Muscle of leg (tissue), 11 donors: ENCODE data around the gene AQP7. TPM values are rescaled to one million over a fixed set of nuclear protein-coding genes. Genes with fewer than 3 reads are reported as not detected.
"Not testable (repeated sequence)": the region's sequence is repeated elsewhere in the genome, so short reads cannot be mapped to it uniquely, and the experiment has no call there.

Experiments
- DNase-seq: peaks from one replicate; pipeline ENCODE4 v3.0.0; 2013
- H3K27ac ChIP-seq: one replicate; pipeline ENCODE4 v1.5.1; 2013; ENCODE audit warnings: mild to moderate bottlenecking, low read length, control low read depth
- H3K27me3 ChIP-seq: one replicate; pipeline ENCODE4 v1.6.1; 2013; ENCODE audit warnings: low read length; ENCODE audit not compliant: control insufficient read depth, insufficient read depth
- H3K36me3 ChIP-seq: one replicate; pipeline ENCODE4 v1.6.1; 2013; ENCODE audit warnings: low read length; ENCODE audit not compliant: control insufficient read depth, insufficient read depth
- H3K4me1 ChIP-seq: one replicate; pipeline ENCODE4 v1.6.1; 2013; ENCODE audit warnings: low read length; ENCODE audit not compliant: control insufficient read depth, insufficient read depth
- H3K4me3 ChIP-seq: one replicate; pipeline ENCODE4 v1.5.1; 2013; ENCODE audit warnings: low read length, control low read depth
- H3K9me3 ChIP-seq: replicated peaks from 2 replicates; pipeline ENCODE4 v1.6.1; 2013; ENCODE audit warnings: low read depth, low read length; ENCODE audit not compliant: control insufficient read depth
- WGBS: methylation state at CpG from one replicate; pipeline ENCODE4 v1.1.5; 2013; ENCODE audit warnings: missing lambda C conversion rate; ENCODE audit not compliant: insufficient coverage; 5-methylcytosine and 5-hydroxymethylcytosine counted together
- polyA plus RNA-seq, 8 donors: library from polyadenylated mRNA; unstranded; fragments of 120-200 nt; gene quantifications; one replicate each; pipeline versions ENCODE4 v1.2.1 to v1.2.3, GENCODE V29; 2013; ENCODE audit warnings: inconsistent platforms in 1 of 8, low replicate concordance in 1 of 8; ENCODE audit not compliant: insufficient read length in 8 of 8, insufficient read depth in 1 of 8
- total RNA-seq: library from RNA; stranded (reverse); fragments of 120-200 nt; gene quantifications from one replicate; pipeline ENCODE4 v1.2.4, GENCODE V29; 2013

The AQP7 gene
- total and polyA plus RNA-seq, 9 donors = 0.93 to 4.4 (median 1.5) TPM

DNA sequence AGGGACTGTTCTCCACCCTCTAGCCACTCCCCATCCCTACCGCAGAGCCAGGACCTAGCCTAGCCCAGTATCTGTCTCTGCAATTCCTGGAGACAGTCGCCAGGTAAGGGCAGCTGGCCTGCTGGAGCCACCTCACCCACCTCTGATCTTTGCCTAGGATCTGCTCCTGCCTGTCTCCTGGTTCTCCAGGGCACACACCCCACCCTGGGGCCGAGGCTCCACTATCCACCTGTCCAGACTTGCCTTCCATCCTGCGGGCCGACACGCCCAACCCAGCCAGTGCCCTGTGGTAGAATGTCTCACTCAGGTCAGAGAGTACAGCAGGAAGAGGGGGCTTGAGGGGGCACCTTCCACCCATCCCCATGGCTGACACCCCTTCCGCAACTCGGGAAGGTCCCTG is 15.7 kb upstream of the AQP7 start:
- 100% methylated on average over 1 of the region's 8 CpGs for WGBS

DNA sequence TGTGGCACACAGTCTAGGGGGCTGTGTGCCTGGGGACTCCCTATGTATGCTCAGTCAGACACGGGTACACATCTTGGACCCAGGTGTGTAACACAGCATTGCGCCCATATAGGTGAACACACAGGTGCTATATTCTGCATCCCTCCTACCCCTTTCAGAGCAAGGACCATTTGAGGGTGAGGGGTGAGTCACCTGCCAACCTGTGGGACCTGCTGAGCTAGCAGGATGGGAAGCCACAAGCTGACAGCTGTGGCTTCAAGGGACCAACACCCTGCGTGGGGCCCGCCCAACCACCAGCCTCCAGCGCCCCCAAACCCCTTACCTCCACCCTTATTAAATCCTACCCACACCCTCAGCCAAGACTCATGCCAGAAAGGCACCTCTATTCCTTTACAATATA is 14.6 kb upstream of the AQP7 start:
- Histone ChIP-seq H3K4me1 (peaks cover 7% of the 10 kb centered on the region), H3K9me3 (no peaks in the 10 kb centered on the region), H3K27me3 (peaks cover 5% of the 10 kb centered on the region), H3K27ac (no peak overlapping the region), H3K36me3 (no peaks in the 10 kb centered on the region), H3K4me3 (no peak overlapping the region)
- no peak for DNase-seq
- WGBS = 97% methylated on average over 3 of the region's 5 CpGs

More for the DNA sequence above, 15.7 kb upstream of the AQP7 start:
- H3K27ac ChIP-seq = no peak overlapping the region
- no peak overlapping the region for H3K4me3 ChIP-seq
- peaks cover 7% of the 10 kb centered on the region for H3K4me1 ChIP-seq
- no peak for DNase-seq
- H3K9me3 ChIP-seq = no peaks in the 10 kb centered on the region
- H3K36me3 ChIP-seq = no peaks in the 10 kb centered on the region
- H3K27me3 ChIP-seq = peaks cover 5% of the 10 kb centered on the region

DNA sequence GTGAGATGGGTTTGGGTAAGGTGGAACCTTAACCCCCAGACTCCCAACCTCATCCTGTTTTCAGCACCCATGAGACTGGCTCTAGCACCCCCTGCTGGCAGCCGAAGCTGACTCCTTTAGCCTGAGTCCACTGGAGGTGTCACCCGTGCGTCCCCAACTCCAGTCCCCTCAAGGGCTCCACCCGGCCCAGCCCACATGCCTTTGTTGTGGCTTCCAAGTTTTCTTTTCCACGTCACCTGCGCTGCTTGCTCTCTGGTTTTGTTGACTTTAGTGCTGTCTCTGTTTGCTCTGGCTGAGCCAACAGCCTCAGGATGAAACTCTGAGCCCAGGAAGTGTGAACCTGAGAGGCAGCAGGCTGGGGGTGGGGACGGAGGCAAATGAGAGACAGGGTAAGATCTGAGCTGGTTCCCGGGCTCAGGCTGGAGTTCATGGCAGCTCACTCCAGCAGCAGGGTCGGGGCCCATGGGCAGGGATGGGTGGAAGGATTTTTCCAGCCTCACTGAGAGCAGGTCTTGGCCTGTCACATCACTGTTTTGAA is 13.2 kb upstream of the AQP7 start:
- peak; percentile 34 for DNase-seq
- no peaks in the 10 kb centered on the region for H3K36me3 ChIP-seq
- no peak overlapping the region for H3K4me3 ChIP-seq
- H3K27ac ChIP-seq = no peak overlapping the region
- no peaks in the 10 kb centered on the region for H3K9me3 ChIP-seq
- peaks cover 5% of the 10 kb centered on the region for H3K27me3 ChIP-seq
- 22% methylated on average over 8 of the region's 9 CpGs for WGBS
- peaks cover 7% of the 10 kb centered on the region for H3K4me1 ChIP-seq

DNA sequence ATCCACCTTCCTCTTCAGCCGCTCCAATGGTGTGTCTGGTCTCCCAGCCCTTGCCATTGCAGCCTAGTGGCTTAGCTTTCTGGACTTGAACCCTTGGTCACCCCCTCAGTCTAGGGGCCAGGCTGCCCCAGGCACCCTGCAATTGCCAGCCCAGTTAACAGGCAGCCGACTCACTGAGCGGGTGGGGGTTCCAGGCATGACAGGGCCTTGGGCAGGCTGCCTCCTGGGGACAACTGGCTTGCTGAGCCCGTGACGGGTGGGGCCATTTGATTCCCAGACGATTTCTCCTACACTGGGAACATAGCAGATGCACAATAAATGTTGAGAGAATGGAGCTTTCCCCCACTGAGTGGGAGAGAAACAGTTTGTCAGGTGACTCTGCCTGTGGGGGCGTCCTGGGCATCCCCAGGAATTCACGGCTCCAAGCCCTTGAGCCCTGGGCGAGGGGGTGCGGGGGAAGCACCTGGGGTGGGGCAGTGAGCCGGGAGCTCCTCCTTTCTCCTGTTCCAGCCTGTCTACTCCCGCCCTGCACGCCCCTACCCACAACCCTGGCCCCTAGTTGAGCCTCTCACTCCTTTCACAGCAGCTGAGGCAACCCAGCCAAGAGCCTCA is 12.6 kb upstream of the AQP7 start:
- no peak for DNase-seq
- 60% methylated on average over 1 of the region's 13 CpGs for WGBS
- Histone ChIP-seq H3K4me3 (no peak overlapping the region), H3K27me3 (peaks cover 5% of the 10 kb centered on the region), H3K4me1 (peaks cover 7% of the 10 kb centered on the region), H3K36me3 (no peaks in the 10 kb centered on the region), H3K27ac (no peak overlapping the region), H3K9me3 (no peaks in the 10 kb centered on the region)

DNA sequence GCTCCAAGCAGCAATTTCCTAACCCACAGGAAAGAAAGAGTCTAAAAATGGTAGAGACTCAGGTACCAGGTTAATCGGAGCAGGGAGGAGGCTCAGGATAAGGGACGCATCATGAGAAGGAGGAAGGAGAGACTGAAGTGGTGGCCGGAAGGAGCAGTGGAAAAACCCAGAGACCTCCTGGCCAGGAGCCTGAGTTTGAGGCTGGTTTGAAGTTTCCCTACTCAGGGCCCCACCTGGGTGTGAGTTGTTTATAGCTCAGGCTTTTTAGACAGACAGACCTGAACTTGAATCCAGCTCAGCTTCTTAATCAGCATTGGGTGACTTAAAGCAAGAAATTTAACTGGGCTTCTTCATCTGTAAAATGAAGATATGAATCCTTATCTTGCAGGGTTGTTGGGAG is 11.9 kb upstream of the AQP7 start:
- Histone ChIP-seq H3K27me3 (peaks cover 2% of the 10 kb centered on the region), H3K4me1 (peaks cover 7% of the 10 kb centered on the region), H3K4me3 (no peak overlapping the region), H3K9me3 (no peaks in the 10 kb centered on the region), H3K36me3 (no peaks in the 10 kb centered on the region), H3K27ac (no peak overlapping the region)
- 44% methylated on average over 2 of the region's 3 CpGs for WGBS
- no peak for DNase-seq

DNA sequence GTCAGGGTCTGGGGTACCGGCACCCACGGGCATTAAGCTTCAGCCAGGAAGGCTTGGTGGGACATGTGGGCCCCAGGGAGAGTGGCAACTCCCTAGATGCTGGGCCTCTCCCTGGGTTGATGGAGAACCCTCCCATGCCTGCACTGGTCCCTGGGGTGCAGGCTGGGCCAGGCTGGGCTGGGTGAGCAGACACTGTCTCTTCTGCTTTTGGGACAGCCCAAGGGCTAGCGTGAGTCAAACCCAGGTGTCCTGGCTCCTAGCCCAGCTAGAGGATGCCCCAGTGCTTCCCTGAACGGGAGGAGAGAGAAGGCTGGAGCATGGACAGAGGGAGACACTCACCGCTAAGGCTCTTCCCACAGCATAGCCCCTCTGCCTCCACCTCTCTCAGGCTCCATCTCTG is 5.7 kb upstream of the AQP7 start:
- H3K27me3 ChIP-seq = no peaks in the 10 kb centered on the region
- no peaks in the 10 kb centered on the region for H3K36me3 ChIP-seq
- no peak for DNase-seq
- no peak overlapping the region for H3K27ac ChIP-seq
- no peaks in the 10 kb centered on the region for H3K9me3 ChIP-seq
- peaks cover 5% of the 10 kb centered on the region for H3K4me1 ChIP-seq
- WGBS = 68% methylated on average over 3 of the region's 5 CpGs
- H3K4me3 ChIP-seq = no peak overlapping the region

DNA sequence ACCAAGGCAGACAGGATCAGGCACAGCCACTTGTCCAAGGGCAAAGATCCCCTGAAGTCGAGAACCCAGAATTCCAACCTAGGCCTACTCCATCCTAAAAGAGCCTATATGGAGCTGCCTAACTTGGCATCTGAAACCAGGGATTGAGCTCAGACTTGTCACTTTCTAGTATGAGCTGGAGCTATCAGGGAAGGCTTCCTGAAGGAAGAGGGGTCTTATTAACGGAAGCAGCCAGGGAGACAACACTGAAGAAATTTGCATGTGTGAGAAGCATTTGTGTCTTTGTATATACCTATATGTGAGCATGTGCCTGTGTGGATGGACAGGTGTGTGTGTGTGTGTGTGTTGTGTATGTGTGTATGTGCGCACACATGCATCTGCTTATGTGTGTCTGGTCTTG is 4.7 kb upstream of the AQP7 start:
- Histone ChIP-seq H3K4me1 (peaks cover 15% of the 10 kb centered on the region), H3K27me3 (no peaks in the 10 kb centered on the region), H3K27ac (no peak overlapping the region), H3K9me3 (no peaks in the 10 kb centered on the region), H3K4me3 (no peak overlapping the region), H3K36me3 (no peaks in the 10 kb centered on the region)
- DNase-seq = no peak
- 100% methylated on average over 1 of the region's 3 CpGs for WGBS

DNA sequence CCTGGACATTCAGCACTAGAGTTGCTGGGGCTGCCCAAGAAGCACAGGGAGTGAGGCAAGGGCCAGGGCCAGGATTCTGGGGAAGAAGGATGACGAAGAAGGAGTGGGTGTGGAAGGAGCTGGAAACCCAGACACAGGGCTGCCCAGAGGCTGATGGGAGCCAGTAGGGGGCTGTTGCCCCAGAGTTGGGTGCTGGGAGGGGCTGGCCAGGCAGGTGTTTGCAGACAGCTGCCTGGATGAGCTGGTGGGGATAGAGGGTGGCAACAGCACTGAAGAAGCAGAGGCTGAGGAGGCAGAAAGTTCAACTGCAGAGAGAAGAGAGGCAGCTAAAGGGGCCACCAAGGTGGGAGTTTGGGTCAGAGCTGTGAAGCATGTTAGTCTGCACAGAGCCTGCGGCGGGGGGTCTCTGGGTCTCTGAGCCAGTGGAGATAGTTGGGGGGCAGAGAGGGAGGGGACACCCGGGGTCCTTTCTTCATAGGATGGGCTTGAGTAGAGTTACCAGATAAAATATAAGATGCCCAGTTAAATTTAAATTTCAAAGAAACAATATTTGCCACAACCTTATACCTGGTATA is 2.5 kb upstream of the AQP7 start:
- no peak overlapping the region for H3K4me3 ChIP-seq
- no peak for DNase-seq
- no peaks in the 10 kb centered on the region for H3K36me3 ChIP-seq
- no peaks in the 10 kb centered on the region for H3K9me3 ChIP-seq
- no peaks in the 10 kb centered on the region for H3K27me3 ChIP-seq
- peaks cover 21% of the 10 kb centered on the region for H3K4me1 ChIP-seq
- H3K27ac ChIP-seq = no peak overlapping the region
- 80% methylated on average over 2 of the region's 4 CpGs for WGBS

DNA sequence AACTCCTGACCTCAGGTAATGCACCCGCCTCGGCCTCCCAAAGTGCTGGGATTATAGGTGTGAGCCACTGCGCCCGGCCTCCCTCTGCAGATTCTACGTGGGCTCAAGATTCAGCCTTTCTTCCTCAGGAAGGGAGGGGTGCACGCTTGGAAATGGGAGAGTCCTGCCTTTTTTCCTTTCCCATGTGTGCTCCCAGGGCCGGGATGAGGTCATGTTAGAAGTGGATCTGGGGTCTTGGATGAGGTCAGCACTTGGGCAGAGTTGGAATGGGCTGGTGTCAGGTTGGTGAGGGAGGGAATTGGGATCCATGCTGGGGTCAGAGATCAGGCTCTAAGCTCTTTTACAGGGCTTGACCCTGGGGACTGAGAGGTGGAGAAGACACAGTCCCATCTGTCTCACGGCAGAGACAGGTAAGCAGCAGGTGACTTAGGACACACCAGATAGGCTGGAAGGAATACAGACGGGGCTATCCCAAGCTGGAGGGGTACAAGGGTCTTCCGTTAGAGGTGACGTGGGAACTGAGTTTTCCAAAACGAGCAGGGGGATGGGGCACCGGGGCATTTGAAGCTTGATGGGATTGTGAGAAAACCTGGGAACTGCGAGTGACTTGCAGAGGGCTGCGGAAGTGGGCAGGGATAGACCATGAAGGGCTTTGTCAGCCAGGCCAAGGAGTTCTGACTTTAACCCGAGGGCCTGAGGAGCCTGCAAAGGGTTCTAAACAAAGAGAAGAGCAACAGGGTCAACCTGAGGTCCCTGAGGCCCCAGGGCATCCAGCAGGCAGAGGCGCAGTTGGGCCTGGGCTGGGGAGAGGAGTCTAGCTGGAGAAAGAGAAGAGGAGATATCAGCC is 1.8 kb upstream of the AQP7 start:
- peaks cover 21% of the 10 kb centered on the region for H3K4me1 ChIP-seq

DNA sequence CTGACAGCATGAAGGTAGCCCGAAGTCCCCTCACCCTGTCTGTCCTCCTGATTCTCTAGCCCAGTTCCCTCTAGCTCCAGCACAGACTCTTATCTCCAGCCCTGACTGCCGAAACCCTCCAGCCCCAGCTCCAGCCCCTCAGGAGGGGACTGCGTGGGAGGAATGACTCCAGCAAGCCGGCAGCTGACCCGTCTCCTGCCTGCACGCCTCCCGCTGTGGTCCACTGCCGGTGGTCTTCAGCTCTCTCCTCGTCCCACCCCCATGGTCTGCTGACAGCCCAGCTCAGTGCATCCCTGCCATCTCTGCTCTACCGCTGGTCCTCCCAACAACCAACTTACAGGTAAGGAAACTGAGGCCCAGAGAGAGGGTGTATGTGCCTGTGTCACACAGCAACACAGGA is 559 bp downstream of the AQP7 start:
- not testable (repeated sequence) for H3K36me3 ChIP-seq, H3K27me3 ChIP-seq, H3K4me3 ChIP-seq, DNase-seq, H3K9me3 ChIP-seq, H3K27ac ChIP-seq
- 31% methylated on average over 3 of the region's 10 CpGs for WGBS
- peaks cover 21% of the 10 kb centered on the region for H3K4me1 ChIP-seq

More for the DNA sequence above, 1.8 kb upstream of the AQP7 start:
- DNase-seq = no peak
- Histone ChIP-seq H3K36me3 (no peaks in the 10 kb centered on the region), H3K27ac (no peak overlapping the region), H3K9me3 (no peaks in the 10 kb centered on the region), H3K27me3 (no peaks in the 10 kb centered on the region), H3K4me3 (no peak overlapping the region)
- WGBS = 75% methylated on average over 16 of the region's 17 CpGs
